Measurements from ENCODE around the gene CHID1. TPM values are rescaled to one million over a fixed set of nuclear protein-coding genes. Genes with fewer than 3 reads are reported as not detected.

CHID1 gene
- total RNA-seq, 4 donors from 2014 or later, result 75.0 to 144 (median 93.8) TPM

- Histone ChIP-seq H3K36me3 (no peaks in the 10 kb centered on the region), H3K27me3 (no peaks in the 10 kb centered on the region), H3K27ac (no peak overlapping the region), H3K9me3 (no peaks in the 10 kb centered on the region), H3K4me1 (no peaks in the 10 kb centered on the region), H3K4me3 (replicated peaks in 1 of 3) (no peak overlapping the region)
- no peak for TF ChIP-seq CTCF (IDR thresholded peaks at IDR 0.05)
- no peak for TF ChIP-seq POLR2A (IDR thresholded peaks at IDR 0.05)
- no peak for DNase-seq
- intact Hi-C loops (cut with DNase I), result no loop called here
- 93 to 94% methylated on average over 13 of the region's 13 CpGs for WGBS, 2 donors
Observed at GRCh38 chr11:889257-889656, 21.4 kb downstream of the CHID1 start.

- H3K27me3 ChIP-seq, result no peaks in the 10 kb centered on the region
- intact Hi-C loops (cut with DNase I), result no loop called here
- DNase-seq, result no peak
- no peak overlapping the region for H3K27ac ChIP-seq
- no peak overlapping the region for H3K4me3 ChIP-seq (replicated peaks in 1 of 3)
- no peaks in the 10 kb centered on the region for H3K4me1 ChIP-seq
- H3K36me3 ChIP-seq, result no peaks in the 10 kb centered on the region
- 87 to 93% methylated on average over 34 to 45 of the region's 45 CpGs for WGBS, 2 donors
- TF ChIP-seq POLR2A (IDR thresholded peaks at IDR 0.05) (no peak), CTCF (IDR thresholded peaks at IDR 0.05) (no peak)
- H3K9me3 ChIP-seq, result no peaks in the 10 kb centered on the region
Observed at GRCh38 chr11:888310-889212, 22.0 kb downstream of the CHID1 start.

GRCh38 chr11:887589-887988 is 23.0 kb downstream of the CHID1 start:
- TF ChIP-seq CTCF (IDR thresholded peaks at IDR 0.05), result no peak
- no peak for TF ChIP-seq POLR2A (IDR thresholded peaks at IDR 0.05)
- no peak overlapping the region for H3K4me3 ChIP-seq (replicated peaks in 1 of 3)
- no peaks in the 10 kb centered on the region for H3K36me3 ChIP-seq
- H3K27ac ChIP-seq, result no peak overlapping the region
- 93 to 98% methylated on average over 13 to 14 of the region's 14 CpGs for WGBS, 2 donors
- no peaks in the 10 kb centered on the region for H3K9me3 ChIP-seq
- no peak for DNase-seq
- H3K27me3 ChIP-seq, result no peaks in the 10 kb centered on the region
- intact Hi-C loops (cut with DNase I), result no loop called here
- H3K4me1 ChIP-seq, result no peaks in the 10 kb centered on the region

- no peak overlapping the region for H3K27ac ChIP-seq
- DNase-seq, result no peak
- H3K36me3 ChIP-seq, result no peaks in the 10 kb centered on the region
- intact Hi-C loops (cut with DNase I), result no loop called here
- no peaks in the 10 kb centered on the region for H3K9me3 ChIP-seq
- H3K27me3 ChIP-seq, result no peaks in the 10 kb centered on the region
- 93 to 97% methylated on average over 14 to 17 of the region's 17 CpGs for WGBS, 2 donors
- TF ChIP-seq POLR2A (IDR thresholded peaks at IDR 0.05) (no peak), CTCF (IDR thresholded peaks at IDR 0.05) (no peak)
- H3K4me1 ChIP-seq, result no peaks in the 10 kb centered on the region
- H3K4me3 ChIP-seq (replicated peaks in 1 of 3), result no peak overlapping the region
Observed at GRCh38 chr11:886568-886967, 24.0 kb downstream of the CHID1 start.

DNA sequence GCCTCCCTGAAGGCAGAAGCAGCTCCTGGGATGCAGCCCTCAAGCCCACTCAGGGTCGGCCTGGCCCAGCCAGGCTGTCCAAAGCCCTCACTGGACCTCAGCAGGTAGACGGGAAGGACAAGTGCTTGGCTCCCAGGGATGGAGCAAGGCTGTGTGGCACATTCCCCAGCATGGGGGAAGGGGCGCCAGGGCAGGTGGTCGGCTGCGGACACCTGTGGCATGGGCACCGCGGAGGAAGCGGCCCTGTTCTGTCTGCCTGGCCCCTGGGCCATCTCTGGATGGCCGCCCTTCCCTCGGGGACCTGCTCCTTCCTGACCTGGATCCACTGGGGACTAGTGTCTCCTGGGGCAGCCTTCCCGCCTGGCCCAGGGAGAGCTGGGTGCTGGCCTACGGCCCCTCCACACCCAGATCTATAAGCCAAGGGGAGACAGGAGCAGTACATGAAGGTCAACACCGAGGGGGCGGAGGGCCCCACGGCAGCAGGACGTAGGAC is 26.0 kb downstream of the CHID1 start:
- no peaks in the 10 kb centered on the region for H3K4me1 ChIP-seq
- H3K27me3 ChIP-seq, result no peaks in the 10 kb centered on the region
- intact Hi-C loops (cut with DNase I), result no loop called here
- DNase-seq, result no peak
- no peaks in the 10 kb centered on the region for H3K9me3 ChIP-seq
- no peak overlapping the region for H3K27ac ChIP-seq
- no peaks in the 10 kb centered on the region for H3K36me3 ChIP-seq
- 75 to 79% methylated on average over 4 to 7 of the region's 16 CpGs for WGBS, 2 donors
- no peak overlapping the region for H3K4me3 ChIP-seq (replicated peaks in 1 of 3)
- TF ChIP-seq POLR2A (IDR thresholded peaks at IDR 0.05), result no peak
- no peak for TF ChIP-seq CTCF (IDR thresholded peaks at IDR 0.05)
